IPS DF 4.7 (cell line): ENCODE results near the gene TRAPPC10.

Source experiments
- DNase-seq: peaks from one replicate; pipeline ENCODE4 v3.0.0-alpha.2; 2013; ENCODE audit warnings: low spot score; ENCODE audit errors: extremely low read depth

Gene TRAPPC10

GRCh38 chr21:44027607-44028286 lies 15.6 kb downstream of the TRAPPC10 start:
- DNase-seq: no peak

- DNase-seq: no peak
Observed at GRCh38 chr21:44028287-44028659, 16.2 kb downstream of the TRAPPC10 start.

- no peak for DNase-seq
Observed at GRCh38 chr21:44029460-44030087, 17.5 kb downstream of the TRAPPC10 start.

GRCh38 chr21:44035244-44035643 lies 23.1 kb downstream of the TRAPPC10 start:
- no peak for DNase-seq

GRCh38 chr21:44038063-44038462 lies 26.0 kb downstream of the TRAPPC10 start:
- DNase-seq: no peak

DNA sequence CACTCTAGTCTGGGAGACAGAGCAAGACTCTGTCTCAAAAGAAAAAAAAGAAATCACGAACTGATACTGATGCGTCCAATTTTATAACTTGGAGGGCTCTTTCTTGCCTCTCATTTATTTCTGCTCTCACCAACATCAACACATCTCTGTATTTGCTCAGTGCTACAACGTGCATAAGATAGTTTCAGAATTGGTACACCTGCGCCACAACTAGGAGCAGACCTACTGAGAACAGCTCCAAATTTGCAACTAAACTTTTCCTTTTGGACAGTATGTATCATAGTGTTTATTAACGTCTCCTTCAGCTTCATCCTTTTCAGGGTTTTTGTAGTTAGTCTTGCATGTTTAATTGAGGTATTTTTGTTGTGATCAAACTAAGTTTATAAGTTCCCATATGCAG lies 27.7 kb downstream of the TRAPPC10 start:
- DNase-seq: no peak

DNA sequence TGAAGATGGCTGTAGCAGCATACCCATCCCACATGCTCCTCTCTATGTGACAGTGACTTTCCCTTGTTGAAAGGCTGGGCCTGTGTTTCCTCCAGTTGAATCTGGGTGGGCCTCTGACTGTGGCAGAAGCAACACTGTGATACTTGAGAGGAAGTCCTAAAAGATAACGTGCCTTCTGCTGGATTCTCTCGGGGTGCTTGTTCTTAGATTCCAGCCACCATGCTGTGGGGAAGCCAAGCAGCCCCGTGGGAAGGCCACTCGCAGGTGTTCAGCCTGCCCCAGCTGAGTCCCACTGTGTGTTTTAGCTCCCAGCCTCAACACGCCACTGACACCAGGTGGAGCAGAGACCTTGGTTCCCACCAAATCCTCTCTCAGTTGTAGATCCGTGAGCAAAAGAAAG lies 31.5 kb downstream of the TRAPPC10 start:
- DNase-seq: no peak

DNA sequence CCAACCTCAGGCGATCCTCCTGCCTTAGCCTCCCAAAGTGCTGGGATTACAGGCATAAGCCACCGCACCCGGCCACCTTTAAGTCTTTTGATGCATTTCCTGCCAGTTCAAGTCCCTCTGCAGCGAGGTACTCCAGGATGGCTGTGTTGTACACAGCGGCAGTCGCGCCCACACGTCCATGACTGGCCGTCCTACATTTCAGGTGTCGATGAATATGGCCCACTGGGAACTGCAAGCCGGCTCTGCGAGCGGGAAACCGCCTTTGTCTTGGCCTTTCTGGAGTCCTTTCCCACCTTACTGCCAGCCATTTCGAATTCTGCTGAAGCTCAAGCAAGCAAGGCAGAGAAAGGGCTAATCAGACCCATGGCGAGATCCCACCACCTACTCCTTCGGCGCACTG lies 34.6 kb downstream of the TRAPPC10 start:
- DNase-seq: no peak

- DNase-seq: no peak
Observed at GRCh38 chr21:44047996-44048560, 36.0 kb downstream of the TRAPPC10 start.

DNA sequence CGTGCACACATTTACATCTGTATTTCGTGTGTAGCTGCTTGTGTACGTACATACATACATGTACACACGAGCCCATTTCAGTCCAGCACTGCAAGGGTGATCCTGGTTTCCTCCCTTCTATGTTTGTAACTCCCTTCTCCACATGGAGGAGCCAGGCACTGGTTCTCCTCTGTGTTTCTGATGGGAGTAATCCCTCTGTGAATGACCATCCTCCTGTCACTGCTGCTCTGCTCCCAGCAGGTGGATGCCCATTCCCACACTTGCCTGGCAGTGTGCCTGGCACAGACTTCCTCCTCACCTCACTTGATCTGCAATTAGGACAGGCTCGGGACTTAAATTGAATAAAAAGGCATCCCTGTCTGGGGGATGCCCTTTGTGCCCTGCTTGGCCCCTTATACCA lies 37.1 kb downstream of the TRAPPC10 start:
- DNase-seq: no peak

- no peak for DNase-seq
Observed at GRCh38 chr21:44049606-44050005, 37.5 kb downstream of the TRAPPC10 start.

GRCh38 chr21:44050276-44050675 lies 38.2 kb downstream of the TRAPPC10 start:
- DNase-seq: no peak

GRCh38 chr21:44051462-44051941 lies 39.4 kb downstream of the TRAPPC10 start:
- no peak for DNase-seq

- no peak for DNase-seq
Observed at GRCh38 chr21:44052071-44052829, 40.1 kb downstream of the TRAPPC10 start.

DNA sequence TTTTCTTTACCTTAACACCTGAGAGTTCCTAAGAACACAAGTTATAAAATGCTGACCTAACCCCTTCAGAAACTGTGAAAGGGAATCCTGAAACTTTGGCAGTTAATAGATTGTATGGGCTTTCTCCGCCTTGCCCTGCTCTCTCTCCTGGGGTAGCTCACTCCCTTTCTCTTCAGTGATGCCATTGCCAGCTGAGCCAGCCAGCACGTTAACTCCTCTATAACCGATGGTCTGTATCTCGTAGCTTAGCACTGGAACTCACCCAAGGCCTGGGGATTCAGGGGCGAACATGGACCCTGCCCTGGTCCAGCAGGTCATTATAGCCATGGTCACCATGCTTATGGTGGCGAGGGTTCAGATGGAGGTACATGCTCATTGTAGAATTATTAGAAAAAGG lies 40.7 kb downstream of the TRAPPC10 start:
- DNase-seq: no peak

DNA sequence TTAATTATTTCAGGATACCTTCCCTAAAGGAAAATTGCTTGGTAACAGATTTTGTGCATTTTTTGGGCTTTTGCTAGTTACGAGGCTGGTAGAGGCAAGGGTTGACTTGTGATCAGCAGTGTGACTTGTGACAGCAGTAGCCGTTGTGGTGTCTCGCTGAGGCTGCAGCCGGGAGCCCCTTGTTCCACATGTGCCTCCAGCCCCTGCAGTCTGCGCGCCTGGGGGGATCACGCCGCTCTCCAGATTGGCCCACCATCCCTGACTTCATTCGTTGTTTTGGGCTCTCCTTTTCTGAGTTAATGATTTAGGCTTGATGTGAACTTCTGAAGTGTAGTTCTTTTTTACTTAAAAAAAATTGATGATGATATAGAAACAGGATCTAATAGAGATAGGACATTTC lies 41.5 kb downstream of the TRAPPC10 start:
- no peak for DNase-seq

DNA sequence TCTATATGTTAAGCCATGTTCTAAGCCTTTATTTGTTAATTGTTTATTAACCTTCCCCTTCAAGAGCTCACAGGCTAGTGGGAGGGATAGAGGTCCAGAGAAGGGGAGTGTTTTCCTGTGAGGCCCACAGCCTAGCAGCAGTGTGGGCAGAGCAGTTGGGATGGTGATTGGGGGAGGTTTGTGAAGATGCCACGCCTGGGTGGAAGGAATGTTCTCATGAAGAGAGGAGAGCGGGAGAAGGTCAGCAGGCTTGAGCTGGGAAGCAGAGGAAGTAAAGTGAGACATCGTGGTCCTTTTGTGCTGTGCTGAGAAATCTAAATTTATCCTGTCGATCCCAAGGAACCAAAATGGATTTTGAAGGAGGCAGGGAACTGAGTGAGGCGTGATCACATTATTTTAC lies 42.6 kb downstream of the TRAPPC10 start:
- no peak for DNase-seq

DNA sequence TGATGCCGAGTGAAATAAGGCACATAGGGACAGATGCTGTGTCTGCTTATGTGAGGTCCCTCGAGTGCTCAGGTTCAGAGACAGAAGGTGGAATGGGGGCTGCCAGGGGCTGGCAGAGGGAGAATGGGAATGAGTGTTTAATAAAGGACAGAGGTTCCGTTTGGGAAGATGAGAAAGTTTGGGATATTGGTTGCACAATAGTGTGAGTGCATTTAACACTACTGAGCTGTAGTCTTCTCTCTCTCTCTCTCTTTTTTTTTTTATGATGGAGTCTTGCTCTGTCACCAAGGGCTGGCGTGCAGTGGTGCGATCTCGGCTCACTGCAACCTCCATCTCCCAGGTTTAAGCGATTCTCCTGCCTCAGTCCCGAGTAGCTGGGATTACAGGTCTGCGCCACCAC lies 44.9 kb downstream of the TRAPPC10 start:
- DNase-seq: no peak

GRCh38 chr21:44057960-44058651 lies 46.0 kb downstream of the TRAPPC10 start:
- DNase-seq: no peak

GRCh38 chr21:44058652-44058964 lies 46.5 kb downstream of the TRAPPC10 start:
- no peak for DNase-seq

GRCh38 chr21:44058981-44059380 lies 46.9 kb downstream of the TRAPPC10 start:
- DNase-seq: no peak

- no peak for DNase-seq
Observed at GRCh38 chr21:44059710-44060109, 47.6 kb downstream of the TRAPPC10 start.
